A549 (cell line): ENCODE measurements around the gene TPD52L1.

Source experiments
- JUN ChIP-seq, 2 experiments: fragments of >200 bp; sonication (Bioruptor Twin); formaldehyde crosslinking; IDR thresholded peaks; 2 replicates in 1 of 2; 3 replicates in 1 of 2; pipeline ENCODE4 v1.6.1; 2016 to 2017
- POLR2A ChIP-seq: IDR thresholded peaks from 2 replicates; pipeline ENCODE4 v1.6.1; 2012; ENCODE audit warnings: mild to moderate bottlenecking, low read length
- TF ChIP-seq, protein P1 (sequence below): fragments of >200 bp; sonication (Bioruptor Twin); formaldehyde crosslinking; IDR thresholded peaks from 3 replicates; pipeline ENCODE4 v1.5.1; 2016
- TF ChIP-seq, protein P2 (sequence below): fragments of 200-600 bp; sonication (generic); IDR thresholded peaks from 2 replicates; pipeline ENCODE4 v1.6.1; 2016; ENCODE audit warnings: antibody characterized with exemption, mild to moderate bottlenecking, moderate library complexity

DNA sequence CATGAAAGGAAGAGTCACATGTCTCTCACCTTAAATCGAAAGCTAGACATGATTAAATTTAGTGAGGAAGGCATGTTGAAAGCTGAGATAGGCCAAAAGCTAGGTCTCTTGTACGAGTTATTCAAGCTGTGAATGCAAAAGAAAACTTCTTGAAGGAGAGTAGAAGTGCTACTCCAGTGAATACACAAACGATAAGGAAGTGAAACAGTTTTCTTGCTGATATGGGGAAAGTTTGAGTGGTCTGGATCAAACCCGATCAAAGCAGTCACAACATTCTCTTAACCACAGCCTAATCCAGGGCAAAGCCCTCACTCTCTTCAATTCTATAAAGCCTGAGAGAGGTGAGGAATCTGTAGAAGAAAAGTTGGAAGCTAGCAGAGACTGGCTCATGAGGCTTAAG is 1.9 kb upstream of the TPD52L1 start:
- no peak for TF ChIP-seq POLR2A
- TF ChIP-seq, protein P1, sequence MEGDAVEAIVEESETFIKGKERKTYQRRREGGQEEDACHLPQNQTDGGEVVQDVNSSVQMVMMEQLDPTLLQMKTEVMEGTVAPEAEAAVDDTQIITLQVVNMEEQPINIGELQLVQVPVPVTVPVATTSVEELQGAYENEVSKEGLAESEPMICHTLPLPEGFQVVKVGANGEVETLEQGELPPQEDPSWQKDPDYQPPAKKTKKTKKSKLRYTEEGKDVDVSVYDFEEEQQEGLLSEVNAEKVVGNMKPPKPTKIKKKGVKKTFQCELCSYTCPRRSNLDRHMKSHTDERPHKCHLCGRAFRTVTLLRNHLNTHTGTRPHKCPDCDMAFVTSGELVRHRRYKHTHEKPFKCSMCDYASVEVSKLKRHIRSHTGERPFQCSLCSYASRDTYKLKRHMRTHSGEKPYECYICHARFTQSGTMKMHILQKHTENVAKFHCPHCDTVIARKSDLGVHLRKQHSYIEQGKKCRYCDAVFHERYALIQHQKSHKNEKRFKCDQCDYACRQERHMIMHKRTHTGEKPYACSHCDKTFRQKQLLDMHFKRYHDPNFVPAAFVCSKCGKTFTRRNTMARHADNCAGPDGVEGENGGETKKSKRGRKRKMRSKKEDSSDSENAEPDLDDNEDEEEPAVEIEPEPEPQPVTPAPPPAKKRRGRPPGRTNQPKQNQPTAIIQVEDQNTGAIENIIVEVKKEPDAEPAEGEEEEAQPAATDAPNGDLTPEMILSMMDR = no peak
- TF ChIP-seq JUN (IDR thresholded peaks at IDR 0.05) = no peak
- TF ChIP-seq, protein P2, sequence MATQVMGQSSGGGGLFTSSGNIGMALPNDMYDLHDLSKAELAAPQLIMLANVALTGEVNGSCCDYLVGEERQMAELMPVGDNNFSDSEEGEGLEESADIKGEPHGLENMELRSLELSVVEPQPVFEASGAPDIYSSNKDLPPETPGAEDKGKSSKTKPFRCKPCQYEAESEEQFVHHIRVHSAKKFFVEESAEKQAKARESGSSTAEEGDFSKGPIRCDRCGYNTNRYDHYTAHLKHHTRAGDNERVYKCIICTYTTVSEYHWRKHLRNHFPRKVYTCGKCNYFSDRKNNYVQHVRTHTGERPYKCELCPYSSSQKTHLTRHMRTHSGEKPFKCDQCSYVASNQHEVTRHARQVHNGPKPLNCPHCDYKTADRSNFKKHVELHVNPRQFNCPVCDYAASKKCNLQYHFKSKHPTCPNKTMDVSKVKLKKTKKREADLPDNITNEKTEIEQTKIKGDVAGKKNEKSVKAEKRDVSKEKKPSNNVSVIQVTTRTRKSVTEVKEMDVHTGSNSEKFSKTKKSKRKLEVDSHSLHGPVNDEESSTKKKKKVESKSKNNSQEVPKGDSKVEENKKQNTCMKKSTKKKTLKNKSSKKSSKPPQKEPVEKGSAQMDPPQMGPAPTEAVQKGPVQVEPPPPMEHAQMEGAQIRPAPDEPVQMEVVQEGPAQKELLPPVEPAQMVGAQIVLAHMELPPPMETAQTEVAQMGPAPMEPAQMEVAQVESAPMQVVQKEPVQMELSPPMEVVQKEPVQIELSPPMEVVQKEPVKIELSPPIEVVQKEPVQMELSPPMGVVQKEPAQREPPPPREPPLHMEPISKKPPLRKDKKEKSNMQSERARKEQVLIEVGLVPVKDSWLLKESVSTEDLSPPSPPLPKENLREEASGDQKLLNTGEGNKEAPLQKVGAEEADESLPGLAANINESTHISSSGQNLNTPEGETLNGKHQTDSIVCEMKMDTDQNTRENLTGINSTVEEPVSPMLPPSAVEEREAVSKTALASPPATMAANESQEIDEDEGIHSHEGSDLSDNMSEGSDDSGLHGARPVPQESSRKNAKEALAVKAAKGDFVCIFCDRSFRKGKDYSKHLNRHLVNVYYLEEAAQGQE = no peak
